ENCODE measurements around the gene PSMD13.
"Not testable (repeated sequence)": the region's sequence is repeated elsewhere in the genome, so short reads cannot be mapped to it uniquely, and the experiment has no call there.

Gene PSMD13

GRCh38 chr11:276219-276618, 39.4 kb downstream of the PSMD13 start:
- no peak for DNase-seq (ENCODE audit: low read depth)

- no peak for DNase-seq (ENCODE audit: low read depth)
These were observed 41.5 kb downstream of the PSMD13 start, which contains the start of gene NLRP6 for GRCh38 chr11:278001-278951. NLRP6 (plus strand) TSS chr11:278407; CDS start chr11:278570, 163 bp downstream.

- no peak for DNase-seq (ENCODE audit: low read depth)
These were observed 42.5 kb downstream of the PSMD13 start for GRCh38 chr11:279040-279965.

- DNase-seq (ENCODE audit: low read depth): peak; percentile 21
These were observed 43.4 kb downstream of the PSMD13 start for GRCh38 chr11:279966-280705.

GRCh38 chr11:280706-281485, 44.1 kb downstream of the PSMD13 start:
- no peak for DNase-seq (ENCODE audit: low read depth)

DNA sequence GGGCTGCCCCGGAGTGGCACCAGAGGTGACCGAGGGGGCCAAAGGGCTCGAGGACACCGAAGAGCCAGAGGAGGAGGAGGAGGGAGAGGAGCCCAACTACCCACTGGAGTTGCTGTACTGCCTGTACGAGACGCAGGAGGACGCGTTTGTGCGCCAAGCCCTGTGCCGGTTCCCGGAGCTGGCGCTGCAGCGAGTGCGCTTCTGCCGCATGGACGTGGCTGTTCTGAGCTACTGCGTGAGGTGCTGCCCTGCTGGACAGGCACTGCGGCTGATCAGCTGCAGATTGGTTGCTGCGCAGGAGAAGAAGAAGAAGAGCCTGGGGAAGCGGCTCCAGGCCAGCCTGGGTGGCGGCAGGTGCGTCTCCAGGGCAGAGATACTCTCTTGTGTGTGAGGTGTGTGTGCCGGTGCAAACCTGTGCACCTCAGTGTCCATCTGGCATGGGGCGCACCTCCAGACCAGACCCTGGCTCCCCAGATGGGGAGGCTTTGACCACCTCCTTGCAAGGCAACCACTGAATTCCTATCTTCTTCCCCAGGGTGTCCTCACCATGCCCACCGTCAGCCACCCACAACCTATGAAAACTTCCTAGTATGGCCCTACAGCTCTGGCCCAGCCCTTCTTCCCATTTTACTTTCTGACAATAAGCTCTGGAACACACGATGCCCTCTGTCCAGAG, 44.8 kb downstream of the PSMD13 start:
- DNase-seq (ENCODE audit: low read depth): no peak

DNA sequence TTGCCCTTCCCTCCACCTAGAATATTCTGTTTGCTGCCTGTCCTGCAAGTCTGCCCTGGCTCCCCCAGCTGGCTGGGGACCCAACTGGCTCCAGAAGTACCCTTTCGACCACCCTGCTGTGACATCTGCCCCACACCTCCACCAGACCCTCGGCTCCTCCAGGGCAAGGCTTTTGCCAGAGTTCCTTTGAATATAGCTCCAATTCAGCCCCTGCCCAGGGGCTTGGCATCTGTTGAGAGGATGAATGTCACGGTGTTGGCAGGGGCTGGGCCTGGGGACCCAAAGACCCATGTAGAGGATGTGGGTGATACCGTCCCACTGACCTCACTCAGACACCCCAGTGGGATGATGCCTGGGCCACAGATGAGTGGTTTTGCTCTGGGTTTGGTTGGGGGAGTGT, 45.4 kb downstream of the PSMD13 start:
- no peak for DNase-seq (ENCODE audit: low read depth)

- no peak for DNase-seq (ENCODE audit: low read depth)
These were observed 46.0 kb downstream of the PSMD13 start for GRCh38 chr11:282630-283360.

DNA sequence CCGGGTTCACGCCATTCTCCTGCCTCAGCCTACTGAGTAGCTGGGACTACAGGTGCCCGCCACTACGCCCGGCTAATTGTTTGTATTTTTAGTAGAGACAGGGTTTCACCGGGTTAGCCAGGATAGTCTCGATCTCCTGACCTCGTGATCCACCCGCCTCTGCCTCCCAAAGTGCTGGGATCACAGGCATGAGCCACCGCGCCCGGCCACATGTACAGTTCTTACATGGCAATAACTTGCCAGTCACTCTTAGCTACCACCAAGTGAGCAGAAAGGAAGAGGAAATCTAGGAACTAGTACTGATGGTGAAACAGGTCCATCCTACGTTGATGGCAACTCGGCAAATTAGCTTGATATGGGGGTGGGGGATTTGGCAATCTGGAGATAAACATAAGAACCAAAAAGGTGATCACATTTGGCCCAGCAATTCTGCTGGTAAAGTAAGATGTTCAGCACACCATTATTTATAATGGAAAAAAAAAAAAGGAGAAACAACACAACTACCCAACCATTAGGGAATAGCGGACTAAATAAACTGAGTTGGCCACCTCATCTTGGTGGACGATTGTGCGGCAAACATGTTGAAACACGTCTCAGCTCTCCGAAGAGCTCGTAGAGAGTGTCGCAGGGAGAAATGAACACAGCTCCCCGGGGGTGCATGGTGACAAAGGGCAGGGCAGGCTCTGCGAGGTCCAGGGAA, 46.8 kb downstream of the PSMD13 start:
- DNase-seq (ENCODE audit: low read depth): no peak

GRCh38 chr11:284105-285020, 47.6 kb downstream of the PSMD13 start:
- no peak for DNase-seq (ENCODE audit: low read depth)

- no peak for DNase-seq (ENCODE audit: low read depth)
These were observed 48.5 kb downstream of the PSMD13 start for GRCh38 chr11:285021-285893.

GRCh38 chr11:285894-286220, 49.1 kb downstream of the PSMD13 start:
- DNase-seq (ENCODE audit: low read depth): no peak

DNA sequence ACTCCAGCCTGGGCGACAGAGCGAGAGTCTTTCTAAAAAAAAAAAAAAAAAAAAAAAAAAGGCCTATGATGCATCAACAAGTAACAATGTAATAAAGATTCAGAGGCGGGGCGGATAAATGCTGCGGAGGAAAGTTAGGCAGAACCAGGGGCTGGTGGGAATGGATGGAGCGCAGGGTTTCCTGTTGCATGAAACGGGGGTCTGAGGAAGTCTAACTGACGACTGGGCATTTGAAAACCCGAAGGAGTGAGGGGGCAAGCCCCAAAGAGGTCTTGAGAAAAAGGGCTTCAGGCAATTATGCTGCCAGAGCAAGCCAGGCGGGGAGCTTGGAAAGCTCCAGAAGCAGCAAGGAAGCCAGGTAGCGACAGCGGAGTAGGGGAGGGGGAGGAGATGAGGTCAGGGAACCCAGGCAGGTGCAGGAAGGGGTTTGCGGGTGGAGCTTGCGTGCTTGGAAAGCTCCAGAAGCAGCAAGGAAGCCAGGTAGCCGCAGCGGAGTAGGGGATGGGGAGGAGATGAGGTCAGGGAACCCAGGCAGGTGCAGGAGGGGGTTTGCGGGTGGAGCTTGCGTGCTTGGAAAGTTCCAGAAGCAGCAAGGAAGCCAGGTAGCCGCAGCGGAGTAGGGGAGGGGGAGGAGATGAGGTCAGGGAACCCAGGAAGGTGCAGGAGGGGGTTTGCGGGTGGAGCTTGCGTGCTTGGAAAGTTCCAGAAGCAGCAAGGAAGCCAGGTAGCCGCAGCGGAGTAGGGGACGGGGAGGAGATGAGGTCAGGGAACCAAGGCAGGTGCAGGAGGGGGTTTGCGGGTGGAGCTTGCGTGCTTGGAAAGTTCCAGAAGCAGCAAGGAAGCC, 50.4 kb downstream of the PSMD13 start:
- DNase-seq (ENCODE audit: low read depth): not testable (repeated sequence)

- DNase-seq (ENCODE audit: low read depth): no peak
These were observed 51.2 kb downstream of the PSMD13 start for GRCh38 chr11:287821-288477.

- no peak for DNase-seq (ENCODE audit: low read depth)
These were observed 52.0 kb downstream of the PSMD13 start, which contains the start of gene PGGHG for GRCh38 chr11:288478-289397. PGGHG (plus strand) TSS chr11:289126; CDS start chr11:289817, 691 bp downstream.

All from amniotic epithelial cell (primary cell).